H1 (cell line): Measurements from ENCODE around the gene PRR19. TPM values are rescaled to one million over a fixed set of nuclear protein-coding genes. Genes with fewer than 3 reads are reported as not detected.

ENCODE experiments used
- CBX5 ChIP-seq: fragments of 300-800, 300-1000 bp; sonication (generic); IDR thresholded peaks from 2 replicates; pipeline ENCODE4 v1.7.1; 2016; ENCODE audit warnings: antibody characterized with exemption, low read length, low read depth
- polyA plus RNA-seq, 7 experiments: library from polyadenylated mRNA; depleted of rRNA in 3 of 7; stranded (reverse) in 5 of 7; unstranded in 2 of 7; fragments of >200 nt in 5 of 7; fragments of 200-250 nt in 2 of 7; gene quantifications; 1 replicate in 5 of 7; 2 replicates in 1 of 7; 4 replicates in 1 of 7; pipeline versions ENCODE4 v1.2.1 to v1.2.3, GENCODE V29; 2011 to 2013; ENCODE audit warnings: missing spikeins in 2 of 7, mixed read lengths in 2 of 7
- total RNA-seq: library from RNA; stranded (reverse); fragmentation: NEBNext Ultra II Directional; extraction: Animal tissue kit (Norgen Biotek cat#: 25700); gene quantifications from 2 replicates; pipeline ENCODE4 v1.2.1, GENCODE V29; 2021

The PRR19 gene
- total and polyA plus RNA-seq, 2 of the 8 experiments (the other 6 are each of a cell fraction or from before 2014, with no cell fraction given), result 7.2 to 7.5 TPM

GRCh38 chr19:42345191-42345812 is 43.4 kb downstream of the PRR19 start (continued):
- TF ChIP-seq CBX5, result no peak
